WERI-Rb-1 (cell line): ENCODE results near the gene MAPK8IP1.

Experiments
- DNase-seq: peaks from one replicate; pipeline ENCODE4 v3.0.0-alpha.2; 2020
- H3K27ac ChIP-seq: fragments of 250-450 bp; sonication (Bioruptor Pico); 2 replicates; pipeline ENCODE4 v1.5.1; 2020; ENCODE audit warnings: mild to moderate bottlenecking, moderate library complexity
- H3K27me3 ChIP-seq: fragments of 250-450 bp; sonication (Bioruptor Pico); 2 replicates; pipeline ENCODE4 v1.5.1; 2021; ENCODE audit warnings: mild to moderate bottlenecking, low read depth, moderate library complexity; ENCODE audit not compliant: insufficient read depth, severe bottlenecking
- H3K36me3 ChIP-seq: fragments of 250-450 bp; sonication (Bioruptor Pico); 2 replicates; pipeline ENCODE4 v1.5.1; 2020; ENCODE audit warnings: mild to moderate bottlenecking, moderate library complexity
- H3K4me3 ChIP-seq: 2 replicates; pipeline ENCODE4 v1.5.1; 2011; ENCODE audit warnings: low read depth, mild to moderate bottlenecking, control low read depth, low read length
- H3K9me3 ChIP-seq: fragments of 250-450 bp; sonication (Bioruptor Pico); 2 replicates; pipeline ENCODE4 v1.5.1; 2021; ENCODE audit warnings: mild to moderate bottlenecking, moderate library complexity; ENCODE audit not compliant: severe bottlenecking
- CTCF ChIP-seq: IDR thresholded peaks from 2 replicates; pipeline ENCODE4 v1.5.1; 2011; ENCODE audit warnings: low read depth, mild to moderate bottlenecking, control low read depth, inconsistent platforms, low read length

The MAPK8IP1 gene

GRCh38 chr11:45877221-45877620, 8.2 kb upstream of the MAPK8IP1 start:
- H3K27ac ChIP-seq, result no peak overlapping the region
- TF ChIP-seq CTCF, result no peak
- H3K9me3 ChIP-seq, result no peaks in the 10 kb centered on the region
- no peak for DNase-seq
- H3K4me3 ChIP-seq, result no peak overlapping the region
- peaks cover 15% of the 10 kb centered on the region for H3K36me3 ChIP-seq
- H3K27me3 ChIP-seq, result no peaks in the 10 kb centered on the region

DNA sequence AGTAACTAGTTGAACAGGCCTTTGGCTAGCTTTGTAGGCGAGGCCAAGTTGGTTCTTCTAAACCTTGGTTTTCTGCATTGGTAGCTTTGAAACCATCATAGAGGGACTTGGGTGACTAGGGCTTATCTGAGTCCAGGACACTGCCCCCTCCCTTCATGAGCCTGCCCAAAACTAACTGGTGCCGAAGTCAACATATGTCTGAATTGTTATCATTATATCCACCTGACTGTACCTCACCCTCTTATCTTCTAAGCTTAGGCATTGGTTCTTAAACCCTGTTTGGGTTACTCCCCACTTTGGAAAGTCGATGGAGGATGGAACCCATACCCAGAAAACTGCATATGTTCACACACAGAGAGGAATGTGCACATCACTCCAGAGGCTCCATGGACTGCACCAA, 7.6 kb upstream of the MAPK8IP1 start:
- Histone ChIP-seq H3K27me3 (no peaks in the 10 kb centered on the region), H3K36me3 (peaks cover 14% of the 10 kb centered on the region), H3K4me3 (no peak overlapping the region), H3K9me3 (no peaks in the 10 kb centered on the region), H3K27ac (no peak overlapping the region)
- TF ChIP-seq CTCF, result no peak
- DNase-seq, result no peak

- Histone ChIP-seq H3K27ac (no peak overlapping the region), H3K9me3 (no peaks in the 10 kb centered on the region), H3K27me3 (no peaks in the 10 kb centered on the region), H3K4me3 (no peak overlapping the region), H3K36me3 (peaks cover 3% of the 10 kb centered on the region)
- no peak for TF ChIP-seq CTCF
- DNase-seq, result no peak
Observed at GRCh38 chr11:45879803-45880686, 5.4 kb upstream of the MAPK8IP1 start.

DNA sequence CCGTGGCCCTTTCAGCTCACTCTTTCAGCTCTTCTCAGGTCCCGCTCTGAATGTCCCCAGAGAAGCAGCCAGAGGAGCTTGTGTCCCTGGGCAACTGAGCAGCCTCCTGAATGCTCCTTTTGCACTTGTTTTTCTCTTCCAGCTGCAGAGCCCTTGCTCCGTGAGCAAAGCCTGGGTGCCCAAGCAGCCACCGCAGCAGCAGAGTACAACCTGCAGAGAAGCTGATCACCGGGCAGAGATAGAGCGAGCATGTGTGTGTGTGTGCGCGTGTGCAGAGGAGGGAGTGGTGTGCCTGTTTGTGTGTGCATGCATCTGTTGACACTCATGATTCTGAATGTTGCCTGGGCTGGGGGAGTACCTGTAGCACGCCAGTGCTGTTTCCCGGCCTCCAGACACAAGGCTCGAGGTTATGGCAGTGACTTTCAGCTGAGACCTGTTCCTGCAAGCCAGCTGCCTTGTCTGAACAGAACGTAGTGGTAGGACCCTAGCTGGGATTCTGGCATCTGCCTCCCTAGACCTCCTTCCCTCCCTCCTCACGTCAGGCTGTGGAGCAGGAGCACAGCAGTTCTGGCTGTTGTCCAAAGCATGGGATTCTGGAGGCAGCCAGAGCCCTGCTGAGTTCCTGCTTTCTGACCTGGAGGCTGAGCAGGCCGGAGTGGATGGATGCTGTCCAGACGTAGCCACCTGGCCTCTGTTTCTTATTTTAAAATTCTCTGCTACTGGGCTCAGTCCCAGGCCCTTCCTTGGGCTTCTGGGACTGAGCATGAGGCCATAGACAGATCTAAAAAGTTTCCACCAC, 4.5 kb upstream of the MAPK8IP1 start:
- Histone ChIP-seq H3K9me3 (no peaks in the 10 kb centered on the region), H3K36me3 (peaks cover 3% of the 10 kb centered on the region), H3K4me3 (no peak overlapping the region), H3K27ac (no peak overlapping the region), H3K27me3 (no peaks in the 10 kb centered on the region)
- no peak for TF ChIP-seq CTCF
- no peak for DNase-seq

DNA sequence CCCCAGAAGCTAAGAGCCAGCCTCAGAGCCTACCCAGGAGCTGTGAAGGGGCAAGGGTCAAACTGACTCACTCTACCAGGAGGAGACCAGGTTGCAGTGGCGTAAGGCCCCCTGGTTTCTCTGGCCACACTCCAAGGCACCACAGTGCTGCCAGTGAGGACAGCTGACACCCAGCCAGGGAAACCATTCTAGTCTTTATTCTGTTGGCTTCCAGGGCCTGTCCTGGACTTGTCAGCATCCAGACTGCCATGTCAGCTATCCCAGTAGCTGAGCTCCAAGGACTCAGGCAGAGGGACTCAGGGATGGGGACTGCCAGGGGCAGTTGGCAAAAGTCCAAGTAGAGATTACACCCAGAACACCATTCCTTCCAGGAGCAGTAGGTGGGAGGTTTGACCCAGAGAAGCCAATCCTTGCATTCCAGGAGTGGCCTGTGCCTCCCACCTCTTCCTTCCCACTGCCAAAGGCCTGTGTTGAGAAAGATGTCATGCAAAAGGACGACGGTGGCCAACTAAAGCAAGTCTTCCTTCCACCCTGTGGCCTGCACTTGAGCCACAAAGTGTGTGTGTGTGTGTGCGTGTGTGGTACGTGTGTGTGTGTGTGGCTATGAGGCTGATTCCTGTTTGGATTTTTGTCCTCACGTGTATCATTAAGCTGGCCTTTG, 3.6 kb upstream of the MAPK8IP1 start:
- DNase-seq, result no peak
- no peak for TF ChIP-seq CTCF
- no peaks in the 10 kb centered on the region for H3K9me3 ChIP-seq
- no peaks in the 10 kb centered on the region for H3K27me3 ChIP-seq
- H3K4me3 ChIP-seq, result no peak overlapping the region
- H3K27ac ChIP-seq, result no peak overlapping the region
- peaks cover 3% of the 10 kb centered on the region for H3K36me3 ChIP-seq
